DMS114 treated with DMSO at 0.1 percent for 48 hours (cell line): Measurements from ENCODE around the gene NTPCR.

Experiments used
- DNase-seq: peaks from one replicate; lab custom pipeline; 2025; ENCODE audit not compliant: unreplicated experiment; lab: John Stamatoyannopoulos, UW

Gene NTPCR

DNA sequence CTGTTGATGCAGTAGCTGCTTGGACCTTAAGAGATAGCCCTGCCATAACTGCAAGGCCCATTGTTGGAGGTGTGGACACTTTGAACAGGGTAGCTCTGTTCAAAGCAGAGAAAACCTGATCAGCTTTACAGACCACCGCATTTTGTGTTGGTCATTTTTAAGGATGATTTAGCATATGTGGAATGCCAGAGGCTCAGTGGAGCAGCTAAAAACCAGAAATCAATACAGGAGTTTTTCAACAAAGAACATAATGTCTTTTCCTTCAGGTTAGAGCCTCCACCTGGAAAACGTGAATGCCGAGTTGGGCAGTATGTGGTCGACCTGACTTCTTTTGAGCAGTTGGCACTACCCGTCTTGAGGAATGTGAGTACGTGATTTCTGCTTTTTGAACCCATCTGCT, 5.7 kb downstream of the NTPCR start:
- no peak for DNase-seq

DNA sequence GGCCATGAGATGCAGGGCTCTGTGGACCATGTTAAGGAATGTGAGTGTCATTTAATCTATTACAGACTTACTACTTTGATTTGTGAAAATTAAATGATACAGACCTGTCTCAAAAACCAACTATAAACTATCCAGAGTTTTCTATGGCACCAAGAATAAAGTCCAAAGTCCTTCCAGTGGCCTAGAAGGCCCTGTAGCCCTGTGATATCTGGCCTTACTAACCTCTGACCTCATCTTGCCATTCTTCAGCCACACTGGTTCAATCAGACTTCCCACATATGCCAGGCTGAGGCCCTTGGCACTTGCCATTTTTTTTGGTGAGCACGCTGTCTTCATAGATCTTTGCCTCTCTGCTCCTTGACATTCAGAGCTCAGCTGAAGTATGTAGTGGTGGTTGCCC, 7.7 kb downstream of the NTPCR start:
- no peak for DNase-seq

DNA sequence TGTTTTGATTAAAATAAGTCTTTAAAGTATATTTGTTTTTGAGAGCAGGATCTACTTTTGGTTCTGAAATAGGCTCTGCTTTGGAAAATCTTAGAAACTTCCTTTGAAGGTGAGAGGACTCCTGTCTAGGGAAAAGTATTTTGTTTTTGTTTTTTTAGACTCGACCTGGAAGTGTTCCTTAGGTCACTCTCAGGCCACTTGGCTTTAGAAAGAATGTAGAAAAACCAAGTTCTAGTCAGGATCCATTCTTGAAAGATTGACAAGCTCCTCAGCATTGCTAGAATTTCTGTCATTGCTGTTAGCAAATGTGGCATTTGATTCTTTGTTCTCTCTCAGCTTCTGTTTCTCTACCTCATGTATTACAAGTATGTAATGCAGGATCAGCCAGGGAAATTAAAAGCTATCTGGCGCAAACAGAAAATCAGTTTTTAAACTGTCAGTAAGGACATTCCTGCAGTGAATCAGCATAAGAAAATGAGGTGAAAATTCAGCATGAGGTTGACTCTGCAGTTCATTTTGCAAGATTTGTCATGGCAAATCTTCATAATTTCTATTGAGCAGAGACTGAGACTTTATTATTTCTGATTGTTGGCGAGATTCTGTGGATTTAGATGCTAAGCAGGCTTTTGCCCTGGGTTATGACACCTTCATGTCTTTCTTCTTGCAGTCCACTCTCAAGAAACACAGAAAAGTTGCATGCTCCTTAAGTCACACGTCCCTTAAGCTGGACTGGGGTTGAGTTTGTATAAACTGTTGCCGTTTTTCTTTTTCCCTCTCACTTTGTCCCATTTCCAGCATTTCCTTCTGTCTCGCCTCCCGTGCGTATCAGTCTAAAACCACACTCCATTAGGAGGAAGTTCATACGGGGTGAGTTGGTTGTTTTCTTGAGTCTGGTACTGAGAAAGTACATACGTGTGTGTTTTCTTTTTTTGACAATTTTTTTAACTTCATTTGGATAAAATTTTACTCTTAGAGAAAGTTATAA, 12.6 kb downstream of the NTPCR start:
- no peak for DNase-seq

DNA sequence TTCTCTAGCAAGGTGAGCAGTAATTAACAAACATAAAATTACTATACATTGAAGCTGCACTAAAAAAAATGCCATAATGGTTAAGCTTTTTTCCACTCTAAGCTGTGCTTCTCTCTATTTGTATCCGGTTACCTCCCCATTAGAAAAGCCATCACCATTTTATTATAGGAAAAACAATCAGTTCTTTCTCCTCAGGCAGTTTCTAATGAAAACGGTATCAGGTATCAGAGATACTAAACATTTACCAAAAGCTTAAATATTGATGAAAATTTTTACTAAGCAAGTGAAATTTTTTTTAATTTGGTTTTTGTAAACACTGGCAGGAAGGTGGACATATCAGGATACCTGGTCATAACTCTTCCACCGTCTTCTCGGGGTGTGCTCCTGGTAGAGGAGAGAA, 14.2 kb downstream of the NTPCR start:
- no peak for DNase-seq

DNA sequence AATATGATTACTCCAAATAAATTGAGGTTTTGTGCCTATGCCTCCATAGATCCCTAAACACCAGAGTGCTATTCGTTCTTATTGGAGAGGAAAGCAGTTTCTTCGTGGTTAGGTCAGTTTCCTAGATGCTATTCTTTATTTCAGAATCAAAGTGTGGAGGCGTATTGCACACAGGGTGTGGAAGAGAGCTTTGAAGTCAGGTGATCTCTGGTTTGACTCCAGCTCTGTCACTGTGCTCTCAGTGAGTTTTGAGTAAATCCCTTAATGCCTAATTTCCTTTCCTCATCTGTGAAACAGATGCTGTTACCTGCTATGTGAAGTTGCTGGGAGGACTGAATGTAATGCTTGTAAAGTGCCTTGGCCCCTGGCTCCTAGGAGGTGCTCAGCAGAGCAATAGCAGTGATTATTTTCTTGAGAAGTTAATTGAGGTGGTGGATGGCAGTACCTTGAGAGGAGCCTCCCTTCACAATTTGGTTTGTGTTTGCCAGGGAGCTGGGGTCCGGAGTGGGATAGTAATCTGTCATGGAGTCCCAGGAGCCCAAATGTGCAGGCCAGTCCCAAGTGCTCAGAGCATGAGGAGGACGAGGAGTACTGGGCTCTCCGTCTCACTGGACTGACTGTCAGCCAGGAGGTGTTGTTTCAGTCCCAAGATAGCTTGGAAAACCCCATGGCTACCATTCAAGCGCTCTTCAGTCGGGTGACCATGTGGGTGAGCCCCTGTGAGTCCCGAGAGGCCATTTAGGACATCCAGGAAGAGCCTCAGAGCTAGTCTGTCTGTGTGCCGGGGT, 14.9 kb downstream of the NTPCR start:
- DNase-seq = no peak

DNA sequence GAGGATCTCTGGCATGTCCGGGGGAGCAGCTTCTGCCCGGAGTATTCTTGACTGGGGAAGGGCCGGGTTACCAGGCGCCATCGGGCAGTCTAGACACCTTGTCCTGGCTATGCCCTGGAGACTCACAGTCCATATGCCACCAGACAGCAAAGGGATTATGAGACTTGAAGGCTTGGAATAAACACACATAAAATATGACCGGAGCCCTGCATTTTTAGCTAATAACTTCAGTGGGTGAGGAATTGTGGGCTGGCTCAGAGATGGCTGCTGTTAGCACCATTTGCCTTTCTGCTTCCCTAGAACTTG, 15.5 kb downstream of the NTPCR start:
- DNase-seq = no peak

DNA sequence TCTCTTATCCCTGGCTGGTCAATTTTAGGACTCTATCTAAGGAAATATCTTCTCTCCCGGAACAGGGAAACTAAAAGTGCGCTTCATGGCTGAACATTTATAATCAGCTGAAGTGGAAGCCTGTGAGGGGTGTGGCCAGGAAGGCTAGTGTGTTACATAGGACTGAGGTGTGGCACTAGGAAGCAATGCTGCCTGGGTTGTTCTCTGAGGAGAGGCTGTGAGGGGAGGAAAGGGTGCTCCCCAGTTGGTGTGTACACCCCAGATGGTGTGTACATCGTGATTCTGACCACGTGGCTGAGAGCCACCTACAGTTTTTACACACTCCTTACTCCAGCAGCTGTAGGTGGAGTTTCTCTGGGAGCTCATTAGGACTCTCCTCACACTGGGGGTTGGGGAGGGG, 16.3 kb downstream of the NTPCR start:
- no peak for DNase-seq

DNA sequence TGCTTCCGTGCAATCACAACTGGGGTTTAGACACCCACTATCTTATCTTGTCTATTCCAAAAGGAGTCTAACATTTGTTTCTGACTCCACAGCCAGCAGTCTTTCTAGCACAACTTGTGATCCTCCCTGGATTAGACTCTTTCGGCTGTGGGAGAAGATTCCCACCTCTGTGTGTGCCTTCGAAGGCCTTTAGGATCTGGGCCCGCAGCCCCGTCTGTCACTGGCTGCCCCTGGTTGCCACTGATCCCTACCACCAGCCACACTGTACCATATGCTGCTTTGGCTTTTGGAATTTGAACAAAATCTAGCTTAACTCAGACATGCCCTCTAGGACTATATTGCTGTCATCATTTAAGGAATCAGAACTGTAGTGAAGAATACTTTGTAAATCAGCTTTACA, 18.0 kb downstream of the NTPCR start:
- no peak for DNase-seq

DNA sequence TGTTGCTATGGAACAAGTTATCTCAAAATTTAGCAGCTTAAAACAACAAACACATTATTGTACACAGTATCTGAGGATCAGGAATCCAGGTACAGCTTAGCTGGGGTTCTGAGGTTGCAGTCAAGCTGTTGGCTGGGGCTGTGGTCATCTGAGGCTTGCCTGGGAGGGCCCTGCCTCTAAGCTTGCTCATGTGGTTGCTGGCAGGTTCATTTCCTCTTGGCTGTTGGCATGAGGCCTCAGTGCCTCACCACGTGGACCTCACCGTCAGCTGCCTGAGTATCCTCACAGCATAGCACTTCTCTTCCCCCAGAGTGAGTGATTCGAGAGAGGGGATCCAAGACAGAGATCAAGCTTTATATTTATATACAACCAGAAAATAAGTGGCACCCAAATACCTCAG, 18.6 kb downstream of the NTPCR start:
- no peak for DNase-seq

DNA sequence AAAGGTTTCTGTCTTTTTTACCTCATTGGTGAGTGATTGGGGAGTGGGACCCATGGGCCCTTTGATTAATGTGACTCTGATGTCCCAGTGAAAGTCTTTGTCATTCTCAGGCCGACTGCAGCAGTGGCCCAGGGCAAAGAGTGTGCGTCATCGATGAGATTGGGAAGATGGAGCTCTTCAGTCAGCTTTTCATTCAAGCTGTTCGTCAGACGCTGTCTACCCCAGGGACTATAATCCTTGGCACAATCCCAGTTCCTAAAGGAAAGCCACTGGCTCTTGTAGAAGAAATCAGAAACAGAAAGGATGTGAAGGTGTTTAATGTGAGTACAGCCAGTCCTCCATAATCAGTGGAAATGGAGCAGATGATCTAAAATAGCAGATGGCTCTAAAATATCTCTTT, 19.4 kb downstream of the NTPCR start:
- no peak for DNase-seq

DNA sequence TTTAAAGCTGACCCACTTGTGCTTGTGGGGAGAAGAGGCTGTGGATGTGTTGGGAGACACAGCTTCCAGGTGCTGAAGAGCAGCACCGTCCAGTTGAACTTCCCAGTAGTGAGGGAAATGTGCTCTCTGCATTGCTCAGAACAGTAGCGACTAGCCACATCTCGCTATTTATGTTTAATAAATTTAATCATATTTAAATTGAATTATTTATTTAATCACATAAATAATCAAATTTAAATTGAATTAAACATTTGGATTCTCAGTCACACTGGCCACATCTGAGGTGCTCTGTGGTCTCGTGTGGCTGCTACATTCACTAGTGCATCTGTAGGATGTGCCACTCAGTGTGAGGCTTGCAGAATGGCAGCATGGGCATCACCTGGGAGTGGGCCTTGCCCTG, 20.1 kb downstream of the NTPCR start:
- no peak for DNase-seq

DNA sequence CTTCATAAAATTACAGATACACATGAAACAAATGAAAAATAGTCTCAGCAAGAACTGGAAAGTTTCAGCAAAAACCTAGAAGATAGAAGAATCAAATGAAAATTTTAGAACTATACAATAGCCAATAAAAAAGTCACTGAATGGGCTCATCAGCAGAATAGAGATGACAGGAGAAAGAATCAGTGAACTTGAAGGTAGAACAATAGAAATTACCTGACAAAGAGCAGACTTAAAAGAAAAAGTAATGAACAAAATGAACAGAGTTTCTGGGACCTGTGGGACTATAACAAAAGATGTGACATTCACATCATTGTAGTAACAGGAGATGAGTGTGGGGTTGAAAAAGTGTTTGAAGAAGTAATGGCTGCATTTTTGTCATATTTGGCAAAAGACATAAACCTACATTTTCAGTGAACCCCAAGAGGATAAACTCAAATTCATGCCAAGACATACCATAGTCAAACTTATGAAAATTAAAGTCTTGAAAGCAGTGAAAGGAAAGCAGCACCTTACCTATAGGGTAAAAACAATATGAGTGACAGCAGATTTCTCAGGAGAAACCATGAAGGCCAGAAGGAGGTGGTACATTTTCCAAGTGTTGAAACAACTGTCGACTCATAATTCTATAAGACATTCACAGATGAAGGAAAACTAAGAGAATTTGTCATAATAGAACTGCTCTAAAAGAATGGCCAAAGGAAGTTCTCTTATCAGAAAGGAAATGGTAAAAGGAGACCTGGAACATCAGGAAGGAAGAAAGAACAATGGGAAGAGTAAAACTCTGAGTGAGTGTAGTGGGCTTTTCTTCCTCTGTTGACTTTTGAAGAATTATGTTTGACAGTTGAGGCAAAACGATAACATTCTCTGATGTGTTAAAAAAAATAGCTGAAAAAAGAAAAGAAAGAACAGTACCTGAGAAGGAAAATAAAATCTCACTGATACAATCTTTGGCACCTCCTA, 23.5 kb downstream of the NTPCR start:
- DNase-seq = no peak

DNA sequence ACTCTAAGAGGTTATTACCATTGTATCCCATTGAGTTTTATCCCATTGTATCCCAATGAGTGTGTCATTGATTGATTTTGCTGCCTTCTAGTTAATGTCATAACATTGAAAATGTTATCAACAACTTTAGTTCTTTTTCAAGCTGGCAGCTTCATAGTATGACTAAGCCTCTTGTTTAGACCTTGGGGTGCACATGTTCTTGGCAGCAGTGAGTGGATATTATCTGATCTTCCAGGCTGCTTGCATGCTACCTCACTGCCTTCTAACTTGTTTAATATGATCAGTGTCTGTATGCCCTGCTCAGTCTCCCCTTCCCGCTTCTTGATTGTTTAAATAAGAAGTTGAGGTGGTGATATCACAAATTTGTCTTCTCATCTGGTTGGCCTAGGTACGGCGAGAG, 24.6 kb downstream of the NTPCR start:
- DNase-seq = no peak

DNA sequence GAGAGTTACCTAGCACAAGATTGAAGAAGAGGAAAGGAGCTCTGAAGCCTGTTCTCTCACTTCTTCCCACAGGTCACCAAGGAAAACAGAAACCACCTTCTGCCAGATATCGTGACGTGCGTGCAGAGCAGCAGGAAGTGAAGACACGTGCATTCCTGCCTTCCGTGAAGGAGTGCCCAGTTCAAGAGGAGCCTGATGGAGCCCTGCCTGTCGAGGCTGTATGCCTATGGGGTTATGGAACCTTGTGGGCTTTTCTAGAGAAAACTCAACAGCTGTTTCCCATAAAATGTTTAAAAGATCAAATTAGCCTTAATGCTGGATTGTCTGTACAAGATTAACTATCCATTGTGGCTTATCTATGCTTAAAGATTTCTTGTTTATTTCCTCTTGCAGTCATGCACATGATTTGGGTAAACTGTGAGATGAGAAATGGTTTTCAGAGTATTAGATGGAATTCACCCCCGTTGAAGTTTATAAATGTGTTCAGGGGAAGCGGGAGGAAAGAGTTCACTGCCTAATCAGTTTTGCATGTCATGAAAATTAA, 27.8 kb downstream of the NTPCR start:
- DNase-seq = no peak

DNA sequence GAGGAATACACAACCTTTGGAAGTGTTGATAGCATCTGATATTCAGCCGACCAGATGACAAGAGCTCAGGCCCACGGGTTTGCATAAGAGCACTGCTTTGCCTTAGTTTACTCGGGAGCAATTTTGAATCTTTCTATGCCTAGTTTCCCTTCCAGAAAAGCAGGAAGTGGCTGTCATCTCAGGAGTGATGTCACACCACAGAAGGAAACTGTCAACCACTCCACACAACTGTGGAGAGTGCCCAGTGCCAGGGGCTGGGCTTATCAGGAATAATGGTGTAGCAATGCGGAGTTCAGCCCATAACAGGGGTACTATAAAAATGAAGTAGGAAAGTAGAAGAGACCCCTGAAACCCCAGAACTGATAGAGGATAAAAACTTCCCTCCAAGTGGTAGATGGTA, 28.4 kb downstream of the NTPCR start:
- DNase-seq = no peak

DNA sequence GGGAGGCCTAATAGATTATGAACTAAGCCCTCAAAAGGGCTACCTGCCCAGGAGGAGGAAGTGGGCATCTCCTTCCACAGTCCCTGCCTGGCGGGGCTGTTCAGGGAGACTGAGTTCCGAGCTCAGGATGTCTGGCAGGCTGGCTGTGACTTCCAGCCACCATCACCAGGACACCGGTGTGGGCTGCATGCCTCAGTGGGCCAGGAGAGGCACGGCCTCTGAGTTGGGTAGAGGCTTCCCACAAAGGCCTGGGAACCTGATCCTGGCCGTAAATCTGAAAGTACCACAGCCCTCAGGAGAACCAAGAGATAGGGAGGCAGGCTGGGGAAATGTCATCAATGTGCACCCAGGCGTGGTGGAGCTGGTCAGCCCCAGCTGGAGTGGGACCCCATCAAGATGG, 29.1 kb downstream of the NTPCR start:
- DNase-seq = no peak

DNA sequence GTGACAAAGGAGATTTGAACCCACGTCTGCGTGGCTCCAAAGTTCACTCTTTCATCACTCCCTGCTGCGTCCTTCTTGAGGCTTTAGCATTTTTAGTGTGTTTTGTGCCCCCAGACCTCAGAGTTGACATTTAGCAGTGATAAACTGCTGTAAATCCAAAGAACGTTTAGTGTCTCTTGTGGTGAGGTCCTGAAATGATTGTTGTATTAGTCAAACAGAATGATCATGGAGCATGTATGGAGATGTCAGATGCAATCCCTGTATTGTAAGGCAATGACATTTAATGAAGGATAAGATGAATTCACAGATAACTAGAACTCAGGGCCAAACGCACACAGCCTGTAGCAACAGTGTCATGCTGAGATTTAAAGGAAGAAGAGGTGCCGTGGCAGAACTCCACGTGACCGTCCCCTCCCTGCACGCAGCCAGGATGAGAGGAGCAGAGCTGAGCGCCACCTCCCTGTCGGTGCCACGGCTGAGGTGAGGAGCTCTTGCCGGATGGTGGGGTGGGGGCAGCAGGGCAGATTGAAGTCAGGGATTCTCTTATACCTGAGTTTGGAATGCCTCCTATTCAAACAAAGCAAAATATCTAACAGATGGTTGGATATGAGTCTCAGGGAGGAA, 30.1 kb downstream of the NTPCR start:
- DNase-seq = no peak

DNA sequence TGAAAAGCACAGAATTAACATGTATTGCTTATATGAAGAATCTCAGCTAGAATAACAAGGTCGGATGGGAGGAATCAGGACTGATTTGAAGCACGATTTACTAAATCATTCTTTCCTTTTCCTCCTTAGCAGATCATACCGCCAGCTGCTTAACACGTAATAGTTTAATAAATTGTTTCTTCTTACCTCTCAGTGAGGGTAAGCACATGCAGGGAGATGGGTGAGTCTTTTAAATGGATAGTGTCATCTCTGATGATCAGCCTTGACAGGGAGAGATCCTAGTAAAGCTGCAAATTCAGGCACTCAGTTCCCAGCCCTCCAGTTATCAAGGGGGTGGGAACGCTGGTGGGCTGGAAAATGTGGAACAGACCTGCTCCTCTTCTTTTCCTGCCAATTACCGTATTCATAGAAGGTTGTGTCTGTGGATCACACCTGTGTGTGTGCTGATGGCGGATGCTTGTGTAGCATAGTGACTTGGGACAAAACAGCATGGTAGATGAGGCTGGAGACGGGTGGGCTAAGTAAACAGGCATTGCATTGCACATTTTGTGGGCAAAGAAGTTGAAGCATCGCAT, 30.7 kb downstream of the NTPCR start:
- DNase-seq = no peak

DNA sequence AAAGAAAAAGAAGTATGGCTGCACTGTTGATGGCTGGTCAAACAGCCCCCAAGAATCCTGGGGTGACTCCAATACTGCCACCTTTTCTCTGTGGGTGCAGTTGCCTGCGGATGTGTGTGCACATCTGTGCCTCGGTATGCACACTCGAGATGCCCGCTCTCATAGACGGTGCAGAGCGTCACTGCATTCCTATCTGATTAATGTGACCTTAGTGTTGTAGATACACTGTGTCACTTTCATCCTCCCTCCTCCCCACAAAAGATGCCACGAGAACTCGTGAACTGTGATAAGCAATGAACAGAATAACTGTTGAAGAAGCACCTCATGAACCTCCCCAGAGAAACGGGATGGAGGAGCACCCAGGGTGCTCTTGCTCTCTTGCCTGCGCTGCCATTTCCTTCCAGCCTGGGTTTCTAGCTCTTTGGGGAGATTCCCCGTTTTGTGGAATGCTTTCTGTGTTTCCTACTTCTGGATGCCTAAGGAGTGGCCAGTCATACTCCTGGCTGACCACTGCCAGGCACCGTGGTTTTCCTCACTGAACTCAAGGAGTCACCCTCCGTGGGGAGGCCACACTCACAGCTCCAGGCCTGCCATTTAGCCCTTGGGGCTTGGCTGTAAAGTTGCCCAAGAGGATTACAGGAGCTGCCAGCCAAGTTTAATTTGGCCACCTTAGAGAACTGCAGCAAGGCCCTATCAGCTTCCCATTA, 32.0 kb downstream of the NTPCR start:
- no peak for DNase-seq

DNA sequence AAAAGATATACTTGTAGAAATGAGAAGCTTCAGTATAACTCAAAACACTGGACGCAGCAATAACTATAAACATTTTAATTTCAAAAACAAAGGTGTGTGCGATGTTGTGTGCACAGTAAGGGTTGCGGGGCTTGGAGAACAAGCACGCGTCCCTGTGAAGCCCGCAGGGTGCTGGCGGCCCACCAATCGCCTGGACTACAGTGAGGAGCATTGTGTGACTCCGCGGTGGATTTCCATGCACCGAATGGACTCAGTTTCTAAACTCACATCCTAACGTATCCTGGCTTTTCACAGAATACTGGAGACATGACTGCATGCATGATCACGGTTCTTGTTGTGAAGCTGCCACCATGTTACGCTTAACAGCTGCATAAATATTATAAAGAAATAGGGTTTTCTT, 33.0 kb downstream of the NTPCR start:
- DNase-seq = no peak
